BJ (cell line): ENCODE data around the gene QSOX1. TPM values are rescaled to one million over a fixed set of nuclear protein-coding genes. Genes with fewer than 3 reads are reported as not detected.

Source experiments
- CTCF ChIA-PET: fragments of 350-600 bp; formaldehyde crosslinking; extraction: SDS; loops from one replicate; lab custom pipeline; 2021; ENCODE audit warnings: antibody characterized with exemption, inconsistent platforms; lab: Yijun Ruan, JAX
- POLR2A ChIA-PET: fragments of 300-600 bp; sonication (Branson Sonifier 250); formaldehyde crosslinking; extraction: SDS; loops from one replicate; lab custom pipeline; 2021; ENCODE audit warnings: antibody characterized with exemption; lab: Charles Lee
- DNase-seq: peaks from one replicate; pipeline ENCODE4 v3.0.0-alpha.2; 2011; ENCODE audit warnings: low read depth
- H3K27me3 ChIP-seq: 2 replicates; pipeline ENCODE4 v1.6.0; 2011; ENCODE audit warnings: low read length; ENCODE audit not compliant: control insufficient read depth, insufficient read depth
- H3K36me3 ChIP-seq: 2 replicates; pipeline ENCODE4 v1.5.1; 2011; ENCODE audit warnings: low read length; ENCODE audit not compliant: control insufficient read depth, insufficient read depth
- H3K4me3 ChIP-seq: 2 replicates; pipeline ENCODE4 v1.5.1; 2011; ENCODE audit warnings: low read depth, mild to moderate bottlenecking, control low read depth, low read length
- polyA plus RNA-seq: library from polyadenylated mRNA; depleted of rRNA; stranded (reverse); fragments of >200 nt; gene quantifications from 2 replicates; pipeline ENCODE4 v1.2.3, GENCODE V29; 2011
- TF ChIP-seq, protein P1 (sequence below): IDR thresholded peaks from 2 replicates; pipeline ENCODE4 v1.5.1; 2011; ENCODE audit warnings: low read depth, mild to moderate bottlenecking, control low read depth, inconsistent platforms, low read length, moderate library complexity; ENCODE audit not compliant: insufficient read depth

The QSOX1 gene
- polyA plus RNA-seq, 1 experiment: 503 TPM

DNA sequence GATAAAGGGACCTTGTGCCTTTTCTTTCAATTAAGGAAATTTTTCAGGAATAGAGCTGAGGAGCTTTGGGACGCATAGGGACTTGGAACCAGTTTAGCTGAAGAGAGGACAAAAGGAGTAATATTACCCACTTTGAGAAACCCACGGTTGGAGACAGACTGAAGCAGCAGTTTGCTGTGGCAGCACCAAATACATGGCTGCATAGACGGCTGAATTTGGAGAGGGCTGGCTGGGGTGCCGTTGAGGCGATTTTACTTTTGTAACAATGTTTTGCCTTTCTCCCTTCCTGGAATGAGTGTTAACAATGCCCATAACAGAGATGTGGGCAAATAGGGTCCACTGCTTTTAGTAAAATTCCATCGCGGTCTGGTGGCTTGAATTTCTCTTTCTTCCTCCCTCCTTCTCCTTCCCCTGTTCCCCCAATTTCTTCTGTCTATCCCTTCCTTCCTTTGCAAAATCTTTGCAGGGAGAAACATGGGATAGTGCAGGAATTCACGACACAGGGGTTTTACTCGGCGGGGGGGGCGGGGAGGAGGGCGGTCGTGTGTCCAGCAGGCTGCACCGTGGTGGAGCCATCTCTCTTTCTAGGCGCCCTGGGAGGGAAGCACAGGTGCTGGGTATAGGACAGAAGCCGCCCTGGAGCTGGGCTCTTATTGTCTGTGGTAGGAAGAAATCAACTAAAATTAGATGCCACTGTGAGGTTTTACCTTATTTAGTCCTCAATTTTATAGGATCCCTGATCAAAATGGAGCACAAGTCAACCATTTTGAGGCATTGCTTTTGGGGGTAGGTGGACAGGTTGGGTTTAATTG lies 82.2 kb downstream of the QSOX1 start:
- DNase-seq: no peak
- H3K4me3 ChIP-seq: no peak overlapping the region
- ChIA-PET POLR2A (interaction anchor here (0.6 kb wide), 1 partner anchor 287 kb away, joined by 3 read pairs; no protein-coding TSS in a partner anchor), CTCF (interaction anchor here (2.0 kb wide), 1 partner anchor 16 kb away, joined by 5 read pairs; no protein-coding TSS in a partner anchor)
- no peaks in the 10 kb centered on the region for H3K36me3 ChIP-seq
- TF ChIP-seq, protein P1, sequence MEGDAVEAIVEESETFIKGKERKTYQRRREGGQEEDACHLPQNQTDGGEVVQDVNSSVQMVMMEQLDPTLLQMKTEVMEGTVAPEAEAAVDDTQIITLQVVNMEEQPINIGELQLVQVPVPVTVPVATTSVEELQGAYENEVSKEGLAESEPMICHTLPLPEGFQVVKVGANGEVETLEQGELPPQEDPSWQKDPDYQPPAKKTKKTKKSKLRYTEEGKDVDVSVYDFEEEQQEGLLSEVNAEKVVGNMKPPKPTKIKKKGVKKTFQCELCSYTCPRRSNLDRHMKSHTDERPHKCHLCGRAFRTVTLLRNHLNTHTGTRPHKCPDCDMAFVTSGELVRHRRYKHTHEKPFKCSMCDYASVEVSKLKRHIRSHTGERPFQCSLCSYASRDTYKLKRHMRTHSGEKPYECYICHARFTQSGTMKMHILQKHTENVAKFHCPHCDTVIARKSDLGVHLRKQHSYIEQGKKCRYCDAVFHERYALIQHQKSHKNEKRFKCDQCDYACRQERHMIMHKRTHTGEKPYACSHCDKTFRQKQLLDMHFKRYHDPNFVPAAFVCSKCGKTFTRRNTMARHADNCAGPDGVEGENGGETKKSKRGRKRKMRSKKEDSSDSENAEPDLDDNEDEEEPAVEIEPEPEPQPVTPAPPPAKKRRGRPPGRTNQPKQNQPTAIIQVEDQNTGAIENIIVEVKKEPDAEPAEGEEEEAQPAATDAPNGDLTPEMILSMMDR: no peak
- H3K27me3 ChIP-seq: peaks cover 68% of the 10 kb centered on the region

DNA sequence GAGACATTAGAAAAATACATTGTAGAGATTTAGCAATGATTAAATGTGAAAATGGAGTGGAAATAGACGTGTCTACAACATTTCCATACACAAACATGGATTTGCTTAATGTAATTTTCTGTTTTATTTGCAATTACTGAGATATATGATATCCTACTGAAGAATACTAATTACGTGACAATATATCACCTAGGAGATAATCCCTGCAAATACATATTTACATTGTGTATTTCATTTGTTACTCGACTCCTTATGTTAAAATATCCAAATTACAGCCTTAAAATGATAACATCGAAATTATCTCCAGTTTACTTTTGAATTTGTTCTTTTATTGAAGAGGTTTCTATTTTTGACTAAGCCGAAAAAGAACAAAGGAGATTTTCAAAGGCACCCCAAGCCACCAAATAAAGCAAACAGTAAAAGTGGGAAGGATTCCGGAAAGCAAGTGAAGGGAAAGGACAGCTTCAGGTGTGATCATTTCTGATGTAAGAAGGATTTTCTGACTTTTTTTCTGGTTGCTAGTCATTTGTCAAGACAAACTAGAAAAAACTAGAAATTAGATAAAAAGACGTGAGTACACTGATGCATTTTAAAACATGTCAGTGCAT lies 83.3 kb downstream of the QSOX1 start:
- no peak for DNase-seq
- POLR2A ChIA-PET: no interaction called here
- CTCF ChIA-PET: interaction anchor here (2.0 kb wide), 1 partner anchor 15 kb away, joined by 5 read pairs; no protein-coding TSS in a partner anchor
- H3K4me3 ChIP-seq: no peak overlapping the region
- peaks cover 60% of the 10 kb centered on the region for H3K27me3 ChIP-seq
- TF ChIP-seq, protein P1: no peak
- no peaks in the 10 kb centered on the region for H3K36me3 ChIP-seq

DNA sequence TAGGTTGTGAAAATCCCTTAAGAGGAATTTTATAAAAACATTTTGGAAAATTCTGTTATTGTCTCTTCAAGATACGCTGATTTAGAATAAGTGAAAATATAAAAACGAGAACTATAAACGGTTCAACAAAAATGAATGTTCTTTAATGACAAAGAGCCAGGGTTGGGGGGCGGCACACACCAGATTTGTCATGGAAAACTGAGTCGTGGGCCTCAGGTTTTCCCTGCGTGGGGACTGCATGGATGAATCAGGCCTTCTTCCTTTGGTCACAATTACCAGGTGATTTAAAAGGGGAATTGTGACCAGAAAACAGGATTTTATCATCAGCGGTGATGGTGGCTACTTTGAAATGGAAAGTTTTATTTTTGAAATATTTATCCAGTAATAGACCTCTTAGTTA lies 84.0 kb downstream of the QSOX1 start:
- Histone ChIP-seq H3K36me3 (no peaks in the 10 kb centered on the region), H3K4me3 (no peak overlapping the region), H3K27me3 (peaks cover 55% of the 10 kb centered on the region)
- DNase-seq: no peak
- ChIA-PET POLR2A (no interaction called here), CTCF (interaction anchor here (0.7 to 2.0 kb wide), 2 partner anchors 14 to 50 kb away, joined by 3 to 5 read pairs; no protein-coding TSS in a partner anchor)
- TF ChIP-seq, protein P1: no peak

DNA sequence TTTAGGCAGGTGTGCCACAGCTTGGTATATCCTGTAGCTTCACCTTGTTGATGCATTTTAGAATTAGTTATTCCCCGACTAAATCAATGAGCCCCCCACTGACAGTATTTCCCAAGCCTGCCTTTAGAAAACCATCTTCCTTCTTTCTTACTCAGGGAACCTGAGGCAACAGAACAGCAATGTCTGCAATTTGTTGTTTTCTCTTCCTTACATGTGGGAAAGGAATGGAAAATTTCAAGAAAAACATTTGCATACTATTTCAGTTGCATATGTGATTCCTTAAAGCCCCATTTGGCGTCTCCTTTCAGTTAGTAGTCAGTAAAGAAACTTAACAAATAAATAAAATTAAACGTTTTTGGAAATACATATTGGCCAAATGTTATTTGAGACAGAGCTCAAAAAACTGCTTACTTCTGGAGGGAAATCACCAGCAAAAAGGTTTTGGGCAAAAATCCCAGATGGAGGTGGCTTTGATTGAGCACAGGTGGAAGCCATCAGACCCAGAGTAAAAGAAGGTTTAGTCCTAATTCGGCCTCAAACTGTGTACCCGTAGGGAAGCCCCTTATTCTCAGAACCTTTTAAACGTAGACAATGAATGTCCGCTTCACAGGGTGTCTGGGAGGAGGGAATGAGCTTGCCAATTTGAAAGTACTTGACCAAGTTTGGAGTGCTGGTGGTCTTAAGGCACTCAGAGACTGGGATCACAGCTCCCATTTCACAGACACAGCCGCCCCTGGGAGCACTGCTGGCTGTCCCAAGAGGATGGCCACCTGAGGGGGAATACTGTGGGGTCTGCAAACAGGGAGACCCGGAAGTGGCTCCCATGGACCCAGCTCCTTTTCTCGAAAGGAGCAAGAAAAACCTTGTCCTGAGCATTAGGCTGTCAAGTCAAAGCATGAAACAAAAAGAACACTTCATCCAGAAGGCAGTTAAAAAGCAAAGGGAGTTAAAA lies 84.8 kb downstream of the QSOX1 start:
- TF ChIP-seq, protein P1: no peak
- Histone ChIP-seq H3K36me3 (no peaks in the 10 kb centered on the region), H3K27me3 (peaks cover 49% of the 10 kb centered on the region), H3K4me3 (no peak overlapping the region)
- POLR2A ChIA-PET: no interaction called here
- CTCF ChIA-PET: interaction anchor here (0.7 to 2.0 kb wide), 2 partner anchors 13 to 51 kb away, joined by 3 to 5 read pairs; no protein-coding TSS in a partner anchor
- no peak for DNase-seq
